Upper lobe of left lung (tissue), 6 donors: ENCODE measurements around the gene UBQLN1. TPM values are rescaled to one million over a fixed set of nuclear protein-coding genes. Genes with fewer than 3 reads are reported as not detected.

Experiments
- ATAC-seq, 2 donors: fragments of 200-7000 bp; cut with Tn5 transposase; one replicate each; pipeline ENCODE4 v1.9.1; 2022; ENCODE audit warnings: mild to moderate bottlenecking in 2 of 2, moderate library complexity in 2 of 2; ENCODE audit not compliant: low FRiP score in 2 of 2
- DNase-seq, 2 donors: peaks; one replicate each; pipeline ENCODE4 v3.0.0-alpha.2; 2019 to 2020
- H3K27ac ChIP-seq, 4 donors: fragments of 200-600 bp; sonication (generic); one replicate each; pipeline ENCODE4 v1.5.1; 2016 to 2019
- H3K27me3 ChIP-seq, 4 donors: fragments of 200-600 bp; sonication (generic); one replicate each; pipeline ENCODE4 v1.5.1; 2017 to 2019
- H3K36me3 ChIP-seq, 4 donors: fragments of 200-600 bp; sonication (generic); one replicate each; pipeline ENCODE4 v1.5.1; 2016 to 2019
- H3K4me1 ChIP-seq, 4 donors: fragments of 200-600 bp; sonication (generic); one replicate each; pipeline ENCODE4 v1.5.1; 2018 to 2019
- H3K4me3 ChIP-seq, 4 donors: fragments of 200-600 bp; sonication (generic); one replicate each; pipeline ENCODE4 v1.5.1; 2017 to 2019; ENCODE audit warnings: mild to moderate bottlenecking in 2 of 4, moderate library complexity in 1 of 4
- H3K9me3 ChIP-seq, 4 donors: fragments of 200-600 bp; sonication (generic); one replicate each; pipeline ENCODE4 v1.5.1; 2018 to 2019
- CTCF ChIP-seq, 6 experiments: fragments of 450-650 bp in 4 of 6; fragments of 200-600 bp in 2 of 6; sonication (generic) in 2 of 6; IDR thresholded peaks; one replicate each; pipeline ENCODE4 v1.5.1; 2016 to 2019; ENCODE audit warnings: antibody characterized with exemption in 6 of 6
- EP300 ChIP-seq, 4 donors: sonication (generic); formaldehyde crosslinking; IDR thresholded peaks; one replicate each; pipeline ENCODE4 v1.5.1; 2017; ENCODE audit warnings: antibody characterized with exemption in 4 of 4, control low read depth in 2 of 4
- POLR2A ChIP-seq, 4 donors: fragments of 450-650 bp; IDR thresholded peaks; one replicate each; pipeline ENCODE4 v1.5.1; 2016 to 2017; ENCODE audit warnings: antibody characterized with exemption in 4 of 4, mild to moderate bottlenecking in 2 of 4
- POLR2AphosphoS5 ChIP-seq, 2 donors: sonication (generic); formaldehyde crosslinking; IDR thresholded peaks; one replicate each; pipeline ENCODE4 v1.5.1; 2017; ENCODE audit warnings: antibody characterized with exemption in 2 of 2
- WGBS, 2 donors: methylation state at CpG; one replicate each; pipeline ENCODE4 v1.1.5; 2017 to 2018; 5-methylcytosine and 5-hydroxymethylcytosine counted together
- total RNA-seq, 6 donors: library from RNA; depleted of rRNA in 4 of 6; stranded (reverse); fragments of >200 nt in 4 of 6; gene quantifications; one replicate each; pipeline versions ENCODE4 v1.1.0 to v1.2.1, GENCODE V29; 2016 to 2021
- donor health status: DM: no; HTN: no; CAD: no; lungs with moderate emphysema.
- donor health status: DM: no; HTN: yes; CAD: no; lungs with severe emphysema.

The UBQLN1 gene
- total RNA-seq, 6 donors from 2014 or later, result 75.6 to 113 (median 84.7) TPM

DNA sequence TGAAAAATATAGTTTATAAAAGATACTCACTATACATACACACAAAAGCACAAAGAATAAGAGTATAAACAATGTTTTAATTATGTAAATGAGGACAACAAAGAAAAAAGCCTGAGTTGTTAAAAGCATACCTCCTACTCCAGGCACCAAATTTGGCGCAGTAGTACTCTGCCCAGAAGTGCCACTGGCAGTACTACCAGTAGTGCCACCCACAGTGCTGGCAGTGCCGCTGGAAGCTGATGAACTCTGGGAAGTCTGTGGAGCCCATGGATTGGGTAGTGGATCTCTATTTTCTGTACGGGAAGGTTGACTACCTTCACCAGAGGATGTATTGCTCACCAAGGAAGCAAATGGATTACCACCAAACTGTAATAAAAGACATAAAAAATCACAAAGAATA, 30.2 kb downstream of the UBQLN1 start:
- ATAC-seq (no peak), DNase-seq (no peak)
- Histone ChIP-seq H3K9me3 (no peaks in the 10 kb centered on the region), H3K27ac (no peak overlapping the region), H3K4me3 (no peak overlapping the region), H3K27me3 (no peaks in the 10 kb centered on the region), H3K36me3 (peaks cover 16 to 92% (median 31%) of the 10 kb centered on the region in 4 donors), H3K4me1 (no peaks in the 10 kb centered on the region)
- TF ChIP-seq POLR2A (IDR thresholded peaks at IDR 0.05), result no peak
- no peak for TF ChIP-seq EP300 (IDR thresholded peaks at IDR 0.05)
- no peak for TF ChIP-seq POLR2AphosphoS5 (IDR thresholded peaks at IDR 0.05)
- TF ChIP-seq CTCF (IDR thresholded peaks at IDR 0.05), result no peak
- WGBS, 2 donors, result 97 to 100% methylated on average over 3 of the region's 3 CpGs

DNA sequence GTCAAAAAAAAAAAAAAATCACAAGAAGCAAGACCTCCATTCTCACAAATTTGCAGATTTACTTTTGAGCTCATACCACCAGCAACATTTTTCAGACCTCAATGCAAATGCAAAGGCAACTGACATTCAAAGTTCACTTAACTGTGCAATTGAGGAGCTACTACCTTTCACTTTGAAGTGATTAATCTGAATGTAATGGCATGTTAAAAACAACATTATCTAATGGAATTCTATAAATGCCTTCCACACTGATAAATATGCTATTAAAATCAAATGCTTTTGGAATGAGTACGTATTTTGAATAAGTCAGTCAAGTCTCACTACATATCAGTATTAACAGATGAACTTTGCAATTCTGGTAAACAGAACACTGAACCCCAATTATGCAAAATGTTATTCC, 32.3 kb downstream of the UBQLN1 start:
- H3K4me1 ChIP-seq, result no peaks in the 10 kb centered on the region
- H3K27me3 ChIP-seq, result no peaks in the 10 kb centered on the region
- no peak overlapping the region for H3K27ac ChIP-seq
- no peak for TF ChIP-seq EP300 (IDR thresholded peaks at IDR 0.05)
- no peak for TF ChIP-seq POLR2AphosphoS5 (IDR thresholded peaks at IDR 0.05)
- TF ChIP-seq POLR2A (IDR thresholded peaks at IDR 0.05), result no peak
- no peak for TF ChIP-seq CTCF (IDR thresholded peaks at IDR 0.05)
- 91 to 93% methylated on average over 1 of the region's 1 CpG for WGBS, 2 donors
- ATAC-seq, result no peak
- no peak for DNase-seq
- H3K4me3 ChIP-seq, result no peak overlapping the region
- peaks cover 12 to 87% (median 29%) of the 10 kb centered on the region in 4 donors for H3K36me3 ChIP-seq
- no peaks in the 10 kb centered on the region for H3K9me3 ChIP-seq

- WGBS, 2 donors, result 38 to 39% methylated on average over 1 of the region's 1 CpG
- ATAC-seq (no peak), DNase-seq (no peak)
- H3K36me3 ChIP-seq, result peaks cover 3 to 67% (median 8%) of the 10 kb centered on the region in 4 donors
- TF ChIP-seq POLR2A (IDR thresholded peaks at IDR 0.05) (no peak), EP300 (IDR thresholded peaks at IDR 0.05) (no peak), POLR2AphosphoS5 (IDR thresholded peaks at IDR 0.05) (no peak), CTCF (IDR thresholded peaks at IDR 0.05) (no peak)
- H3K9me3 ChIP-seq, result no peaks in the 10 kb centered on the region
- no peaks in the 10 kb centered on the region for H3K27me3 ChIP-seq
- no peaks in the 10 kb centered on the region for H3K4me1 ChIP-seq
- H3K4me3 ChIP-seq, result no peak overlapping the region
- no peak overlapping the region for H3K27ac ChIP-seq
Observed at GRCh38 chr9:83671451-83671850, 36.3 kb downstream of the UBQLN1 start.

- 93 to 94% methylated on average over 5 of the region's 5 CpGs for WGBS, 2 donors
- H3K4me1 ChIP-seq, result peaks cover 0 to 4% (median 4%) of the 10 kb centered on the region in 4 donors
- no peak for ATAC-seq
- H3K36me3 ChIP-seq, result peaks cover 0 to 56% (median 5%) of the 10 kb centered on the region in 4 donors
- H3K4me3 ChIP-seq, result no peak overlapping the region
- no peak for TF ChIP-seq EP300 (IDR thresholded peaks at IDR 0.05)
- TF ChIP-seq CTCF (IDR thresholded peaks at IDR 0.05), result no peak
- TF ChIP-seq POLR2A (IDR thresholded peaks at IDR 0.05), result no peak
- no peak for TF ChIP-seq POLR2AphosphoS5 (IDR thresholded peaks at IDR 0.05)
- H3K9me3 ChIP-seq, result no peaks in the 10 kb centered on the region
- DNase-seq, result no peak
- H3K27ac ChIP-seq, result no peak overlapping the region
- no peaks in the 10 kb centered on the region for H3K27me3 ChIP-seq
Observed at GRCh38 chr9:83670381-83670780, 37.4 kb downstream of the UBQLN1 start.

GRCh38 chr9:83669067-83669466, 38.7 kb downstream of the UBQLN1 start:
- peaks cover 2 to 55% (median 8%) of the 10 kb centered on the region in 4 donors for H3K36me3 ChIP-seq
- no peak for TF ChIP-seq POLR2AphosphoS5 (IDR thresholded peaks at IDR 0.05)
- TF ChIP-seq CTCF (IDR thresholded peaks at IDR 0.05), result no peak
- no peak for TF ChIP-seq POLR2A (IDR thresholded peaks at IDR 0.05)
- no peak for TF ChIP-seq EP300 (IDR thresholded peaks at IDR 0.05)
- no peak for ATAC-seq
- no peak overlapping the region for H3K27ac ChIP-seq
- H3K4me3 ChIP-seq, result no peak overlapping the region
- H3K4me1 ChIP-seq, result peaks cover 0 to 4% (median 4%) of the 10 kb centered on the region in 4 donors
- 91 to 95% methylated on average over 1 of the region's 1 CpG for WGBS, 2 donors
- DNase-seq, result no peak
- no peaks in the 10 kb centered on the region for H3K27me3 ChIP-seq
- H3K9me3 ChIP-seq, result no peaks in the 10 kb centered on the region
